Naive thymus-derived CD8-positive, alpha-beta T cell (primary cell): ENCODE data around the gene UBASH3B. TPM values are rescaled to one million over a fixed set of nuclear protein-coding genes. Genes with fewer than 3 reads are reported as not detected.

ENCODE experiments used
- ATAC-seq, 2 donors: fragments of 150-1000 bp; cut with Tn5 transposase in 1 of 2; sonication (Bioruptor Pico), chemical (Tn5 transposase) in 1 of 2; 1 replicate in 1 of 2; 2 replicates in 1 of 2; pipeline ENCODE4 v1.10.0; 2021; ENCODE audit warnings: mild to moderate bottlenecking in 2 of 2, moderate library complexity in 2 of 2
- POLR2A ChIA-PET: fragments of 350-600 bp; sonication (Branson Sonifier 250); formaldehyde crosslinking; loops from one replicate; lab custom pipeline; 2021; ENCODE audit warnings: antibody characterized with exemption; lab: Charles Lee
- DNase-seq, 10 donors: peaks; one replicate each; pipeline versions ENCODE4 v3.0.0 to v3.0.0-alpha.2; 2020 to 2022
- H3K27ac Mint-ChIP-seq, 10 donors: one replicate each; pipeline ENCODE4 v1.8.0; 2020 to 2022; ENCODE audit warnings: mild to moderate bottlenecking in 10 of 10, mixed read lengths in 10 of 10, moderate library complexity in 4 of 10, inconsistent platforms in 1 of 10
- H3K27me3 Mint-ChIP-seq, 5 donors: one replicate each; pipeline ENCODE4 v1.8.0; 2021 to 2022; ENCODE audit warnings: mixed read lengths in 5 of 5
- H3K36me3 Mint-ChIP-seq, 3 donors: one replicate each; pipeline ENCODE4 v1.8.0; 2020 to 2022; ENCODE audit warnings: mixed read lengths in 3 of 3, mild to moderate bottlenecking in 2 of 3, inconsistent platforms in 1 of 3
- H3K4me1 Mint-ChIP-seq, 4 donors: one replicate each; pipeline ENCODE4 v1.8.0; 2021 to 2022; ENCODE audit warnings: mixed read lengths in 4 of 4
- H3K4me3 Mint-ChIP-seq, 10 donors: one replicate each; pipeline ENCODE4 v1.8.0; 2020 to 2022; ENCODE audit warnings: mild to moderate bottlenecking in 10 of 10, mixed read lengths in 10 of 10, moderate library complexity in 6 of 10, inconsistent platforms in 1 of 10
- H3K9me3 Mint-ChIP-seq, 9 donors: one replicate each; pipeline ENCODE4 v1.8.0; 2020 to 2022; ENCODE audit warnings: mixed read lengths in 9 of 9, mild to moderate bottlenecking in 3 of 9, inconsistent platforms in 1 of 9, moderate library complexity in 1 of 9
- polyA plus RNA-seq, 3 donors: library from polyadenylated mRNA; unstranded; fragments of 300-500 nt; fragmentation: Illumina TruSeq; gene quantifications; one replicate each; pipeline ENCODE4 v1.2.3, GENCODE V29; 2021
- total RNA-seq, 8 experiments: library from RNA in 2 of 8; stranded (reverse) in 2 of 8; gene quantifications; one replicate each; pipeline ENCODE4 v1.2.3 and lab custom pipeline; 2021 to 2026

The UBASH3B gene
- total and polyA plus RNA-seq, 5 experiments from 2014 or later: 6.8 to 35.2 (median 12.8) TPM

DNA sequence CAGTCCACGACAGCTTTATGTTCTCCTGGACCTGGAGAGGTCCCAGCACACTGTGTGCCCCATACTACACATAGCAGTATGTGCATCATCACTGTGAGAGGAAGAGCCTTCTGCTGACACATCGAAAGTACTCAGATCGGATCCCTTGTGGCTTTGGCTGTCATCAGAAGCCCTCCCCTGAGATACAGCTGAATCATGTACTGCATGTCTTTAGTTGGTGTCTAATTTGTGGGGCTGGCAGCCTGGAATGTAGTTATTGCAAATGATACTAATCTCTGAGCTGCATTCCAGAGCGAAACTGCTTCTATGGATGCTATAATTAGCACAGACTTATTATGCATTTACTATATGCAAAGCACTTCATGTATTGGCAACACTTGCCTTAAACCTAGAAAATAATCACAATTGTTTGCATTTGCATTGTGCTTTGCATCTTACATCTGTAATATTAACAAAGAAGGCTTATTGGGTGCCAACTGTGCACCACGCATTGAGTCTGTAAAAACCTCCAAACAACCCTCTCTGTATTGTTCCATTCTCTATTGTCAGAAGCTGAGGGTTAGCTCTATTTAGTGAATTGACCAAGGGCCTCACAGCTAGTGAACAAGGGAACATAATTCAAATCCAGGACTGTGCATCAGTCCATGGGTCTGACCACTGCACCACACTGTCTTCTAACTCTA lies 93.6 kb downstream of the UBASH3B start:
- DNase-seq: peak in 4 of 10 donors; percentile 23 to 41 (median 34)
- peaks cover 0 to 8% (median 0%) of the 10 kb centered on the region in 9 donors for H3K9me3 Mint-ChIP-seq
- no peaks in the 10 kb centered on the region for H3K27me3 Mint-ChIP-seq
- peaks cover 19 to 51% (median 43%) of the 10 kb centered on the region in 4 donors for H3K4me1 Mint-ChIP-seq
- peak overlapping the region in 4 of 10 donors; percentile 5 to 59 (median 34) for H3K4me3 Mint-ChIP-seq
- H3K27ac Mint-ChIP-seq: peak overlapping the region in 3 of 10 donors; percentile 21 to 70 (median 49)
- POLR2A ChIA-PET: interaction anchor here (1.3 to 11.6 kb wide), 4 partner anchors 21 to 93 kb away, joined by 3 to 144 read pairs (median 30); partner anchors contain the start of gene UBASH3B
- H3K36me3 Mint-ChIP-seq: peaks cover 0 to 2% (median 0%) of the 10 kb centered on the region in 3 donors
- peak in 1 of 2 donors; percentile 36 for ATAC-seq

GRCh38 chr11:122750049-122750448 lies 94.5 kb downstream of the UBASH3B start:
- ATAC-seq: peak; percentile 29 to 52
- peaks cover 0 to 2% (median 0%) of the 10 kb centered on the region in 3 donors for H3K36me3 Mint-ChIP-seq
- peaks cover 0 to 8% (median 0%) of the 10 kb centered on the region in 9 donors for H3K9me3 Mint-ChIP-seq
- peak overlapping the region in 7 of 10 donors; percentile 19 to 72 (median 44) for H3K4me3 Mint-ChIP-seq
- peak overlapping the region in 9 of 10 donors; percentile 19 to 85 (median 50) for H3K27ac Mint-ChIP-seq
- peak in 7 of 10 donors; percentile 25 to 74 (median 30) for DNase-seq
- H3K4me1 Mint-ChIP-seq: peaks cover 28 to 60% (median 49%) of the 10 kb centered on the region in 4 donors
- POLR2A ChIA-PET: interaction anchor here (0.6 to 11.6 kb wide), 4 partner anchors 19 to 97 kb away, joined by 3 to 144 read pairs (median 4); partner anchors contain the start of gene UBASH3B
- no peaks in the 10 kb centered on the region for H3K27me3 Mint-ChIP-seq

DNA sequence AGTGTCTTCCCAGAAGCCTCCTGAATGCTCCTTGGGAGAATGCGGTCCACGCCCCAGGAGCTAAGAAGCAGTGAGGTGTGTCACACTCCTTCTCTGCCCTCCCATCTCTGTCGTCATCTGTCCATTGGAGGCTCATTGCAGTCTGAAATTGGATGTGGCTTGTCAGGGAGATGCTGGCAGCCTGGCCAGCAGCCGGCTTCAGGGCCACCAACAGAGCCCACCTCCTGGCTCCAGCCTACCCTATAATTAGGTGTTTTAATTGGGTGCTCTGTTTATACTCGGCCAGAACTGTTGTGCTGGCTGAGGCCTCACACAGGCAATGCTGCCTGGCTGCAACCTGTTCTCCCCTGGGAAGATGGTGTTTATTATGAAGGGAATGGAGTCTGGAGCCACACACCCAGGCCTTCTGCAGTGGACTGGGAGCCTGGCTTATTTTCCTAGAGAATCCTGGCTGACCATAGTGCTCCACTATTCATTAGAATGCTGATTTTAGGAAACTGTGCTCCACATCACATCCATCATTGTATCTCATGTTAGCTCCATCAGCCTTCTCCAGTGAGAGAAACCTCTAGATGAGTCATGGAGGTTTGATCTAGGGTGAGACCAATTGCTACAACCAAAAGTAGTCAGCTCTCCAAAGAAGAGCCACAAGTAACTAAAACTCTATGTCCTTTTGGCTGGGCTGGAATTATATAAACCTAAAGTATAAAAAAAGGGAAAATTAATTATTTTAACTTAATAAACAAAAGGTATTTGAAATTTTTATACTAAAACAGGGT lies 96.0 kb downstream of the UBASH3B start:
- Mint-ChIP-seq H3K27me3 (no peaks in the 10 kb centered on the region), H3K4me3 (peak overlapping the region in 1 of 10 donors; percentile 29), H3K9me3 (peaks cover 0 to 3% (median 0%) of the 10 kb centered on the region in 9 donors), H3K4me1 (peaks cover 39 to 72% (median 52%) of the 10 kb centered on the region in 4 donors), H3K36me3 (peaks cover 0 to 2% (median 0%) of the 10 kb centered on the region in 3 donors), H3K27ac (peak overlapping the region in 3 of 10 donors; percentile 2 to 63 (median 34))
- ATAC-seq (no peak), DNase-seq (no peak)
- POLR2A ChIA-PET: interaction anchor here (1.0 to 11.6 kb wide), 6 partner anchors 12 to 99 kb away, joined by 3 to 144 read pairs (median 4); no protein-coding TSS in a partner anchor

DNA sequence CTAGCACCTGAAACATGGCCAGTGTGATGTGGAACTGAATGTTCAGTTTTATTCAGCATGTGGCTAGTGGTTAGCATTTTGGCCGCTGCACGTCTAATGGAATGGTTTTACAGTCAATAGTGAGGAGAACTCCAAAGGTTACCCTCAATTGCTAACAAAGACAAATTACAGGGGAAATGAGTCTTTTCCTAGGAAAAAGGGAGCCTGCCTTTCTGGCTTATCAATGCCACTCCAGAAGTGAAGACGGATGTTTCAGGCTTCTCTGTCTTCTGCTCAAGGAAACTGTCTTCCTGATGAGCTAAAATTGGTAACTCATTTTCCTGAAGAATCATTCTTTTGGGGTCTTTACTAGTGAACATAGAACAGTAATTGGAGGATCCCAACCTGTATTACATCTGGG lies 98.5 kb downstream of the UBASH3B start:
- Mint-ChIP-seq H3K27ac (peak overlapping the region in 5 of 10 donors; percentile 60 to 87 (median 73)), H3K4me1 (peaks cover 26 to 79% (median 66%) of the 10 kb centered on the region in 4 donors), H3K36me3 (no peaks in the 10 kb centered on the region), H3K9me3 (no peaks in the 10 kb centered on the region), H3K27me3 (no peaks in the 10 kb centered on the region), H3K4me3 (no peak overlapping the region)
- ATAC-seq (no peak), DNase-seq (no peak)
- POLR2A ChIA-PET: interaction anchor here (0.6 to 4.0 kb wide), 13 partner anchors 9 to 122 kb away, joined by 3 to 50 read pairs (median 7); partner anchors contain the start of gene UBASH3B

DNA sequence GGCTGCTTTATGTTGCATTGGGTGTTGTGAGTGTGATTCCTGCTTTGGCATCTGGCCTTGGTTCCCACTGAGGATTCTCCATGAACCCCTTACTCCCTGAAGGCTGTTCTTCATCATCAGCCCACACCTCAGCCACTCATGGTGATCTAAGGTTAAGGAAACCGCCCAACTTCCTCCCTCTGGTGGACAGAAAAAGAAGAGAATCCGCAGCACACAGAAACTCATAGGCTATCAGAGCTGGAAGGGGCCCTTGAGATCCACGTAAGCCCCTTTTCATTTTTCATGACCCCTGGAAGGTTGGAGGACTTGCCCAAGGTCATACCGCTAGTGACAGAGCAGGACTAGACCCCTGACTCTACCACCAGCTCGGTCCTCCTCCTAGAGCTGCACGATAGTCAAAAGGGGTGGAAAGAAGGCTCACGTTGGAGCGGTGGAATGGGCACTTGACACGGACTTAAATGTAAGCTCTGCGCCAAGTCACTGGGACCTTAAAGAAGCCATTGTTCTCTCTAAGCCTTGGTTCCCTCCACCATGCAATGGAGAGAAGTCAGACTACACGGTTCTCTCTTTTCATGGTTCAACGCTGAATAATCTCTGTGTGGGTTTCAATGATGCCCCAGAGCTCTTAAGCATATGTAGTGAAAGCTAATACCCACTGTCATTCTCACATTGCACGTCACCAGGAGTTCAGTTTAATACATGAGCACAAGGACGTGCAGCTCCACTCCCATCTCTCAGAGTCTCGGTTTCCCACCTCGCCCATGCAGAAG lies 99.2 kb downstream of the UBASH3B start:
- peak; percentile 56 to 58 for ATAC-seq
- H3K27me3 Mint-ChIP-seq: no peaks in the 10 kb centered on the region

DNA sequence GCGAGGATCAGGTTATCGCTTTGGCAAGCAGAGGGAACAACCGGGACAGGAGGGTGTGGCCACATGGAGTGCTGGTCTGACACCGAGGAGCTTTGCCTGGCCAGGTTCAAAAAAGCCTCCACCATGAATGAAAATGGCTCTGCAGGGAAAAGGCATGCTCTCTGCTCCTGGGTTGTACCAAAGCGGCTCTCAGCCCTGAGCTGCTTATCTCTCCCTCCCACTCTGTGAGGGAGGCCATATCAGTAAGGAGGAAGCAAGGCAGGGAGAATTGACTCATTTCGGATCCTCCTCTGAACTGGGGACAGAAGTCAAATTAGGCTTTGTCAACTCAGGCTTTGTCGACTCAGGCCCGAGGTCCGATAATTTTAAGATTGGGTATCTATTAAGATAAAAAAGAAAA lies 99.9 kb downstream of the UBASH3B start:
- Mint-ChIP-seq H3K4me3 (no peak overlapping the region), H3K27ac (no peak overlapping the region), H3K27me3 (no peaks in the 10 kb centered on the region), H3K9me3 (no peaks in the 10 kb centered on the region), H3K36me3 (no peaks in the 10 kb centered on the region), H3K4me1 (peaks cover 32 to 81% (median 69%) of the 10 kb centered on the region in 4 donors)
- ATAC-seq (no peak), DNase-seq (no peak)
- POLR2A ChIA-PET: interaction anchor here (0.9 to 4.0 kb wide), 16 partner anchors 8 to 127 kb away, joined by 3 to 50 read pairs (median 7); partner anchors contain the start of gene UBASH3B

More for the DNA sequence above, 99.2 kb downstream of the UBASH3B start:
- Mint-ChIP-seq H3K9me3 (no peaks in the 10 kb centered on the region), H3K4me3 (peak overlapping the region in 1 of 10 donors; percentile 9), H3K36me3 (no peaks in the 10 kb centered on the region), H3K4me1 (peaks cover 28 to 82% (median 68%) of the 10 kb centered on the region in 4 donors), H3K27ac (peak overlapping the region in 7 of 10 donors; percentile 9 to 87 (median 67))
- POLR2A ChIA-PET: interaction anchor here (0.9 to 4.0 kb wide), 17 partner anchors 10 to 127 kb away, joined by 3 to 50 read pairs (median 7); partner anchors contain the start of gene UBASH3B
- DNase-seq: peak in 8 of 10 donors; percentile 12 to 68 (median 44)

- Mint-ChIP-seq H3K36me3 (no peaks in the 10 kb centered on the region), H3K4me1 (peaks cover 32 to 78% (median 68%) of the 10 kb centered on the region in 4 donors)
Observed at GRCh38 chr11:122755941-122756340, 100.4 kb downstream of the UBASH3B start.

DNA sequence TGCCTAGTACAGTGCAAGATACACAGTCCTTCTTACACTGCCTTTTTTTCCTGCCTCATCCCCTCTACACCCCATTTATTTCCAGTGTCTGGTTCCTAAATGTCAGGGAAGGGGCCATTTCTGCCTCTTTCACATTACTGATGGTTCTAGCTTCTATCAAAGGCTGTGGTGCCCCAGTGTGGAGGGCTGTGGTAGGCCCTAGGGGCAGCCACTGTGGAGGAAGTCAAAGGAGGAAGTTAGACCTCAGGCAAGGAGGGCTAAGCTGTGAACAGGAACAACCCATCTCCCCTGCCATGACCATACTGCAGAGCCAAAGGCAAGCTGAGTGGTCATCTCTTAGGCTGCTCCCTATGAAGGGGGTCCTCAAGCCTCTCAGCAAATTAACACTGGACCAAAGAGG lies 100.9 kb downstream of the UBASH3B start:
- no peaks in the 10 kb centered on the region for H3K9me3 Mint-ChIP-seq
- ATAC-seq: peak; percentile 97 to 98
- H3K27me3 Mint-ChIP-seq: no peaks in the 10 kb centered on the region
- peak overlapping the region in 3 of 10 donors; percentile 22 to 29 (median 27) for H3K4me3 Mint-ChIP-seq
- no peaks in the 10 kb centered on the region for H3K36me3 Mint-ChIP-seq
- peak; percentile 30 to 86 (median 62) for DNase-seq
- peaks cover 29 to 73% (median 65%) of the 10 kb centered on the region in 4 donors for H3K4me1 Mint-ChIP-seq
- H3K27ac Mint-ChIP-seq: peak overlapping the region; percentile 17 to 89 (median 46)
- POLR2A ChIA-PET: interaction anchor here (0.8 to 4.0 kb wide), 14 partner anchors 8 to 128 kb away, joined by 3 to 50 read pairs (median 10); partner anchors contain the start of gene UBASH3B

More at GRCh38 chr11:122755941-122756340, 100.4 kb downstream of the UBASH3B start:
- ATAC-seq: no peak
- H3K9me3 Mint-ChIP-seq: no peaks in the 10 kb centered on the region
- peak overlapping the region in 9 of 10 donors; percentile 9 to 89 (median 60) for H3K27ac Mint-ChIP-seq
- no peak for DNase-seq
- peak overlapping the region in 1 of 10 donors; percentile 27 for H3K4me3 Mint-ChIP-seq
- H3K27me3 Mint-ChIP-seq: no peaks in the 10 kb centered on the region
- POLR2A ChIA-PET: interaction anchor here (0.8 to 4.0 kb wide), 16 partner anchors 8 to 128 kb away, joined by 3 to 50 read pairs (median 7); partner anchors contain the start of gene UBASH3B

- POLR2A ChIA-PET: interaction anchor here (1.2 to 4.0 kb wide), 6 partner anchors 9 to 129 kb away, joined by 3 to 50 read pairs (median 8); partner anchors contain the start of gene UBASH3B
- no peak overlapping the region for H3K4me3 Mint-ChIP-seq
- ATAC-seq (no peak), DNase-seq (no peak)
- H3K27me3 Mint-ChIP-seq: no peaks in the 10 kb centered on the region
- H3K36me3 Mint-ChIP-seq: peaks cover 0 to 3% (median 0%) of the 10 kb centered on the region in 3 donors
- H3K27ac Mint-ChIP-seq: peak overlapping the region in 3 of 10 donors; percentile 17 to 33 (median 17)
- H3K4me1 Mint-ChIP-seq: peaks cover 24 to 67% (median 59%) of the 10 kb centered on the region in 4 donors
- no peaks in the 10 kb centered on the region for H3K9me3 Mint-ChIP-seq
Observed at GRCh38 chr11:122757201-122757600, 101.7 kb downstream of the UBASH3B start.

- Mint-ChIP-seq H3K36me3 (peaks cover 0 to 6% (median 0%) of the 10 kb centered on the region in 3 donors), H3K27ac (peak overlapping the region in 1 of 10 donors; percentile 7), H3K4me1 (peaks cover 26 to 59% (median 58%) of the 10 kb centered on the region in 4 donors), H3K27me3 (no peaks in the 10 kb centered on the region), H3K4me3 (no peak overlapping the region), H3K9me3 (no peaks in the 10 kb centered on the region)
- POLR2A ChIA-PET: interaction anchor here (0.5 to 1.4 kb wide), 5 partner anchors 10 to 103 kb away, joined by 3 to 4 read pairs (median 4); partner anchors contain the start of gene UBASH3B
- DNase-seq (no peak), ATAC-seq (no peak)
Observed at GRCh38 chr11:122758339-122758738, 102.8 kb downstream of the UBASH3B start.

DNA sequence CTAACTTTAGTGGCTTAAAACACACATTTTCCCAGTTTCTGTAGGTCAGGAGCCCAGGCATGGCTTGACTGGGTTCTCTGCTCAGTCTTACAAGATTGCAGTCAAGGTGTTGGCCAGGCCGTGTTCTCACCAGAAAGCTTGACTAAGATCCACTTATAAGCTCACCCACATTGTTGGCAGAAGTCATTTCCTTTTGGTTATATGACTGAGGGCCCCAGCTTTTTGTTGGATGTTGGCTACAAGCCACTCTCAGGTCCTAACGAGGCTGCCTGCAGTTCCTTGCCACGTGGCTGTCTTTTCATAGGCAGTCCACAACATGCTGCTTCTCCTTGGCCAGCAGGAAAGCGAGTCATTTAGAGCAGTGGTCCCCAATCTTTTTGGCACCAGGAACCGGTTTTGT lies 103.5 kb downstream of the UBASH3B start:
- no peak overlapping the region for H3K4me3 Mint-ChIP-seq
- peaks cover 0 to 6% (median 0%) of the 10 kb centered on the region in 3 donors for H3K36me3 Mint-ChIP-seq
- H3K27me3 Mint-ChIP-seq: no peaks in the 10 kb centered on the region
- POLR2A ChIA-PET: interaction anchor here (0.5 to 1.4 kb wide), 4 partner anchors 9 to 103 kb away, joined by 3 to 4 read pairs (median 4); partner anchors contain the start of gene UBASH3B
- peak overlapping the region in 3 of 10 donors; percentile 7 to 71 (median 55) for H3K27ac Mint-ChIP-seq
- H3K9me3 Mint-ChIP-seq: no peaks in the 10 kb centered on the region
- DNase-seq (no peak), ATAC-seq (no peak)
- peaks cover 23 to 57% (median 55%) of the 10 kb centered on the region in 4 donors for H3K4me1 Mint-ChIP-seq
